Gastrocnemius medialis (tissue), 4 donors: Measurements from ENCODE around the gene BCKDK. TPM values are rescaled to one million over a fixed set of nuclear protein-coding genes. Genes with fewer than 3 reads are reported as not detected.

Source experiments
- ATAC-seq, 2 donors: fragments of 150-250 bp; one replicate each; pipeline ENCODE4 v1.9.1; 2016
- DNase-seq, 2 donors: peaks; one replicate each; pipeline ENCODE4 v3.0.0-alpha.2; 2019
- H3K27ac ChIP-seq, 4 donors: fragments of 200-600 bp; sonication (generic); 1 replicate in 1 of 4; 2 replicates in 3 of 4; pipeline ENCODE4 v1.5.1; 2016 to 2018; ENCODE audit warnings: mild to moderate bottlenecking in 2 of 4, moderate library complexity in 1 of 4
- H3K27me3 ChIP-seq, 3 donors: fragments of 200-600 bp; sonication (generic) in 2 of 3; 1 replicate in 1 of 3; 2 replicates in 2 of 3; pipeline versions ENCODE4 v1.5.1 to v1.6.0; 2016 to 2019; ENCODE audit warnings: mild to moderate bottlenecking in 1 of 3, moderate library complexity in 1 of 3
- H3K36me3 ChIP-seq, 2 donors: fragments of 200-600 bp; sonication (generic) in 1 of 2; one replicate each; pipeline ENCODE4 v1.5.1; 2017 to 2018
- H3K4me1 ChIP-seq, 2 donors: fragments of 200-600 bp; sonication (generic) in 1 of 2; one replicate each; pipeline ENCODE4 v1.5.1; 2016 to 2017; ENCODE audit warnings: mild to moderate bottlenecking in 2 of 2
- H3K4me3 ChIP-seq, 4 donors: fragments of 200-600 bp; sonication (generic) in 3 of 4; 1 replicate in 1 of 4; 2 replicates in 3 of 4; pipeline ENCODE4 v1.5.1; 2016 to 2019; ENCODE audit warnings: mild to moderate bottlenecking in 2 of 4
- H3K9me3 ChIP-seq, 3 donors: fragments of 200-600 bp; sonication (generic) in 2 of 3; 1 replicate in 1 of 3; 2 replicates in 2 of 3; pipeline ENCODE4 v1.5.1; 2016 to 2019
- CTCF ChIP-seq, 5 experiments: fragments of 450-650 bp in 3 of 5; fragments of 200-600 bp in 2 of 5; sonication (generic) in 2 of 5; IDR thresholded peaks in 4 of 5; conservative IDR thresholded peaks in 1 of 5; 1 replicate in 4 of 5; 2 replicates in 1 of 5; pipeline ENCODE4 v1.5.1; 2016 to 2019; ENCODE audit warnings: antibody characterized with exemption in 5 of 5, mild to moderate bottlenecking in 3 of 5, moderate library complexity in 3 of 5
- POLR2A ChIP-seq, 2 donors: fragments of 450-650 bp; IDR thresholded peaks; one replicate each; pipeline ENCODE4 v1.6.1; 2017; ENCODE audit warnings: antibody characterized with exemption in 2 of 2, mild to moderate bottlenecking in 2 of 2, moderate library complexity in 2 of 2
- in situ Hi-C, 4 donors: fragments of 200-750 bp; cut with MboI; loops; one replicate each; pipeline versions ENCODE4 v1.15.0 to v1.8.0; 2017; ENCODE audit warnings: low sequenced_read_pairs in 4 of 4
- intact Hi-C: fragments of 100-400 bp; cut with DNase I; formaldehyde crosslinking; loops from one replicate; pipeline ENCODE4 v1.15.1; 2023; ENCODE audit warnings: low total_unique reads
- total RNA-seq, 4 donors: library from RNA; depleted of rRNA; stranded (reverse); fragments of >200 nt; gene quantifications; one replicate each; pipeline versions ENCODE4 v1.1.0 to v1.2.3, GENCODE V29; 2016

Gene BCKDK
- total RNA-seq, 4 donors from 2014 or later, result 24.7 to 68.9 (median 50.9) TPM

DNA sequence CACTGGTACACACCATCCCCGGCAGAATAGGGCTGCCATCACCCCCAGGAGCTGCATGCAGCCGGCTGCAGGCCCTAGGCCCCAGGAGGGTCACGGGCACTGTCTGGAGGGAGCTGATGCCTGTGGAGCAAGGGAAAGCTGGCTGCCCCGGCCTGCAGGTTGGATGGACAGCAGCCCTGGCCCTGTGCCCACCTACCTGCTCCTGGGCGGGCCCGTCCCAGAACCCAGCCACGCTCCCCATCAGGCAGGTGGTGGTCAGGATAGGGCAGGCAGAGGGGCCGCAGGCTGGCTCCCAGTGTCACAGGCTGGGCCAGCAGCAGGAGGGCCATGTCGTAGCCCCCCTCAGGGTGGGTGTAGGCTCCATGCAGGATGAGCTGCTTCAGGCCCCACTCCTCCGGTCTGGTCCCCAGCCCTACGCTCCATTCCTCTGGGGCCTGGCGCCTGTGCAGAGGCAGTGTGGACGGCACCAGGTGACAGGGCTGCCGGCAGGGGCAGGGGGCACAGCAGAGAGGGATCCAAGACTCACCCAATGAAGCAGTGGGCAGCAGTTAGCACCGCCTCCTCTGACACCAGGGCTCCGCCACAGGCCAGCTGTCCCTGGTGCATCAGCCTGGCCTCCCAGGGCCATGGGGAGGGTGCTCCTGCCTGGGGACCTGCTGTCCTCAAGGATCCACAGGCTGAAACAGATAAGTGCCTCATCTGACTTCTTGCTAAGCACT lies 23.4 kb upstream of the BCKDK start:
- Histone ChIP-seq H3K27ac (no peak overlapping the region), H3K36me3 (peaks cover 0 to 18% of the 10 kb centered on the region in 2 donors), H3K4me1 (no peaks in the 10 kb centered on the region), H3K4me3 (no peak overlapping the region), H3K27me3 (no peaks in the 10 kb centered on the region), H3K9me3 (no peaks in the 10 kb centered on the region)
- in situ Hi-C loops (loop anchor here in 1 of 4 donors (25.0 kb wide), 1 partner anchor 97 kb away; the partner anchor contains the start of gene HSD3B7), intact Hi-C loops (no loop called here)
- ATAC-seq, result no peak
- TF ChIP-seq CTCF (IDR thresholded peaks at IDR 0.05 in 4 of 5, conservative IDR thresholded peaks at IDR 0.05 in 1 of 5) (no peak), POLR2A (IDR thresholded peaks at IDR 0.05) (no peak)
- DNase-seq, result no peak

DNA sequence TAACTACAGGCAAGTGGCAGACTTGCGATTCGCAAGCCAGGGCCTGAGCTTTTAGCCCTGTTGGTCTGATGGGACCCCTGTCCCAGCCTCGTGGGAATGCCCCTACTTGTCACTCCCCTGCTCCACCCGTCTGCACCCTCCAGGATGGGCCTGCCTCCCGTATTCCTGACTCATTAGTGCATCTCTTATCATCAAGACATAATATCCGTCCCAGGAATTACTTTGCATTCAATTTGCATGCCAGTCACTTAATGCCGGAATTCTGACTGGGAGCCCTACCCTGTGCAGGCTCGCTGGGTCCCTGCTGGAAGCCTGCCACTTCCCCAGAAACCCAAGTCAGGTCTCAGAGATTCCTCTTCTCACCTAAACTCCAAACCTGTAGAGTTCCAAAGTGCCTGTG lies 22.8 kb upstream of the BCKDK start:
- H3K4me3 ChIP-seq, result no peak overlapping the region
- no peak for DNase-seq
- H3K36me3 ChIP-seq, result peaks cover 0 to 13% of the 10 kb centered on the region in 2 donors

GRCh38 chr16:31085873-31086628 lies 22.1 kb upstream of the BCKDK start:
- no peaks in the 10 kb centered on the region for H3K9me3 ChIP-seq
- in situ Hi-C loops (loop anchor here in 1 of 4 donors (25.0 kb wide), 1 partner anchor 99 kb away; the partner anchor contains the start of gene HSD3B7), intact Hi-C loops (no loop called here)
- no peaks in the 10 kb centered on the region for H3K27me3 ChIP-seq
- no peak for TF ChIP-seq CTCF (IDR thresholded peaks at IDR 0.05 in 4 of 5, conservative IDR thresholded peaks at IDR 0.05 in 1 of 5)
- TF ChIP-seq POLR2A (IDR thresholded peaks at IDR 0.05), result no peak
- no peak for ATAC-seq
- no peak for DNase-seq
- no peak overlapping the region for H3K4me3 ChIP-seq
- H3K4me1 ChIP-seq, result no peaks in the 10 kb centered on the region
- peaks cover 0 to 13% of the 10 kb centered on the region in 2 donors for H3K36me3 ChIP-seq
- no peak overlapping the region for H3K27ac ChIP-seq

More for the DNA sequence above, 22.8 kb upstream of the BCKDK start:
- in situ Hi-C loops (loop anchor here in 1 of 4 donors (25.0 kb wide), 1 partner anchor 98 kb away; the partner anchor contains the start of gene HSD3B7), intact Hi-C loops (no loop called here)
- H3K9me3 ChIP-seq, result no peaks in the 10 kb centered on the region
- no peaks in the 10 kb centered on the region for H3K4me1 ChIP-seq
- no peaks in the 10 kb centered on the region for H3K27me3 ChIP-seq
- TF ChIP-seq POLR2A (IDR thresholded peaks at IDR 0.05) (no peak), CTCF (IDR thresholded peaks at IDR 0.05 in 4 of 5, conservative IDR thresholded peaks at IDR 0.05 in 1 of 5) (no peak)
- no peak for ATAC-seq
- no peak overlapping the region for H3K27ac ChIP-seq

DNA sequence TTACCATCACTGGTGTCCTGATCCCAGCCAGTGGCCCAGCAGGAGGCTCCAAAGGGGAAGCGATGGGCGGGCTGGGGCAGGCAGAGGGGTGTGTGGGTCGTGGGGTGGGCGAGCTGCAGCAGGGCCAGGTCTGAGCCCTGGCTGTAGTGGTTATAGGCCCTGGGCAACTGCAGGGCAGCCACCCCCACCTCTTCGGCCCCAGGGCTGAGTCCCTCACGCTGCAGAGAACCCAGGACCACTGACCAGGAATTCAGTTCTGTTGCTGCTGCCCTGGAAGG lies 21.6 kb upstream of the BCKDK start:
- H3K9me3 ChIP-seq, result no peaks in the 10 kb centered on the region
- H3K4me3 ChIP-seq, result no peak overlapping the region
- TF ChIP-seq POLR2A (IDR thresholded peaks at IDR 0.05), result no peak
- TF ChIP-seq CTCF (IDR thresholded peaks at IDR 0.05 in 4 of 5, conservative IDR thresholded peaks at IDR 0.05 in 1 of 5), result no peak
- intact Hi-C loops (no loop called here), in situ Hi-C loops (loop anchor here in 1 of 4 donors (25.0 kb wide), 1 partner anchor 99 kb away; the partner anchor contains the start of gene HSD3B7)
- DNase-seq (no peak), ATAC-seq (no peak)
- no peaks in the 10 kb centered on the region for H3K27me3 ChIP-seq
- H3K27ac ChIP-seq, result no peak overlapping the region
- H3K4me1 ChIP-seq, result no peaks in the 10 kb centered on the region
- peaks cover 0 to 10% of the 10 kb centered on the region in 2 donors for H3K36me3 ChIP-seq
